ENCODE results near the gene PHAF1. TPM values are rescaled to one million over a fixed set of nuclear protein-coding genes. Genes with fewer than 3 reads are reported as not detected.

The PHAF1 gene
- total and polyA plus RNA-seq, 9 of the 15 experiments (the other 6 are each of a cell fraction or from before 2014, with no cell fraction given) = 5.1 to 25.4 (median 13.8) TPM

DNA sequence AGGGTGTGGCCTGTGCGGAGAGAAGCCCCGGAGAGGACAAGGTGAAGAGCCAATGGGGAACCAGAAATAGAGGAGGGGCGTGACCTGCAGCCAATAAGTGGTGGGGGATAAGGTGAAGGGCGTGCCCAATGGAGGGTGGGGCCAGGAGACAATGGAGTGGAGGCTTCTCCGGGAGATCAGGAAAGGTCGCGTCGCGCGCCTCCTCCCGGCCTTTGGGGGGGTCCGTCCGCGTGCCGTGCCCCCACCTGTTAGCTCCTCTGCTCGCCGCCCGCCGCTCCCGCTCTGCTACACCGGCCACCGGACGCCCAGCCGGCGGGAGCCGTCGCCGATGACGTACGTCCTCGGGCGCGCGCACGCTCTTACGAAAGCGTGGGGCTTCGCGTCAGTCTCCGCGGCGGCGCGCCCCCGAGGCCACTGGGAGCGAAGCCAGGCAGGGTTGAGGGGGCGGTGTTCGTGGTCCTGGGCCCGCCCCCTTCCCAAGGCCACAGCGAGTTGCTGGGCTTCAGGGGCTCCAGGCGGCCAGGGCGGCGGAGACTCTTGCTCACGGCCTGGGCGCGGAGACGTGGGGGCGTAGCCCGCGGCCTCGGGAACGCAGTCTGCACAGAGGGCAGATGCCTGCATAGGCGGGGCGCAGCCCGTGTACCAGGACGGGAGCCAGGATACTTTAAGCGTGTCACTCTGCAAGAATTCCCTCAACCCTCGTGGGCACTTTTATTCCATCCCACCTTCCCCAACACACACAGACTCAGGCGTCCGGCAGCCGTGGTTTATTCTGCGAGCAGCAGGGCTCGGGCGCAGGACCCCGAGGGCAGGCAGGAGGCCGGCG lies 74.1 kb downstream of the PHAF1 start, which contains the start of gene MATCAP1 (continued):
- TF ChIP-seq, protein P1, sequence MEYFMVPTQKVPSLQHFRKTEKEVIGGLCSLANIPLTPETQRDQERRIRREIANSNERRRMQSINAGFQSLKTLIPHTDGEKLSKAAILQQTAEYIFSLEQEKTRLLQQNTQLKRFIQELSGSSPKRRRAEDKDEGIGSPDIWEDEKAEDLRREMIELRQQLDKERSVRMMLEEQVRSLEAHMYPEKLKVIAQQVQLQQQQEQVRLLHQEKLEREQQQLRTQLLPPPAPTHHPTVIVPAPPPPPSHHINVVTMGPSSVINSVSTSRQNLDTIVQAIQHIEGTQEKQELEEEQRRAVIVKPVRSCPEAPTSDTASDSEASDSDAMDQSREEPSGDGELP (CRISPR knock-in tag; IDR thresholded peaks at IDR 0.05; ENCODE audit: borderline replicate concordance) = peak; percentile 83; the same call in 1 of the 2 replicates
- TF ChIP-seq BRD4 (IDR thresholded peaks at IDR 0.05) = no peak
- TF ChIP-seq, protein P2, sequence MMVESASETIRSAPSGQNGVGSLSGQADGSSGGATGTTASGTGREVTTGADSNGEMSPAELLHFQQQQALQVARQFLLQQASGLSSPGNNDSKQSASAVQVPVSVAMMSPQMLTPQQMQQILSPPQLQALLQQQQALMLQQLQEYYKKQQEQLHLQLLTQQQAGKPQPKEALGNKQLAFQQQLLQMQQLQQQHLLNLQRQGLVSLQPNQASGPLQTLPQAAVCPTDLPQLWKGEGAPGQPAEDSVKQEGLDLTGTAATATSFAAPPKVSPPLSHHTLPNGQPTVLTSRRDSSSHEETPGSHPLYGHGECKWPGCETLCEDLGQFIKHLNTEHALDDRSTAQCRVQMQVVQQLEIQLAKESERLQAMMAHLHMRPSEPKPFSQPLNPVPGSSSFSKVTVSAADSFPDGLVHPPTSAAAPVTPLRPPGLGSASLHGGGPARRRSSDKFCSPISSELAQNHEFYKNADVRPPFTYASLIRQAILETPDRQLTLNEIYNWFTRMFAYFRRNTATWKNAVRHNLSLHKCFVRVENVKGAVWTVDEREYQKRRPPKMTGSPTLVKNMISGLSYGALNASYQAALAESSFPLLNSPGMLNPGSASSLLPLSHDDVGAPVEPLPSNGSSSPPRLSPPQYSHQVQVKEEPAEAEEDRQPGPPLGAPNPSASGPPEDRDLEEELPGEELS (CRISPR knock-in tag; IDR thresholded peaks at IDR 0.05; ENCODE audit: borderline replicate concordance) = no peak
- TF ChIP-seq, protein P3, sequence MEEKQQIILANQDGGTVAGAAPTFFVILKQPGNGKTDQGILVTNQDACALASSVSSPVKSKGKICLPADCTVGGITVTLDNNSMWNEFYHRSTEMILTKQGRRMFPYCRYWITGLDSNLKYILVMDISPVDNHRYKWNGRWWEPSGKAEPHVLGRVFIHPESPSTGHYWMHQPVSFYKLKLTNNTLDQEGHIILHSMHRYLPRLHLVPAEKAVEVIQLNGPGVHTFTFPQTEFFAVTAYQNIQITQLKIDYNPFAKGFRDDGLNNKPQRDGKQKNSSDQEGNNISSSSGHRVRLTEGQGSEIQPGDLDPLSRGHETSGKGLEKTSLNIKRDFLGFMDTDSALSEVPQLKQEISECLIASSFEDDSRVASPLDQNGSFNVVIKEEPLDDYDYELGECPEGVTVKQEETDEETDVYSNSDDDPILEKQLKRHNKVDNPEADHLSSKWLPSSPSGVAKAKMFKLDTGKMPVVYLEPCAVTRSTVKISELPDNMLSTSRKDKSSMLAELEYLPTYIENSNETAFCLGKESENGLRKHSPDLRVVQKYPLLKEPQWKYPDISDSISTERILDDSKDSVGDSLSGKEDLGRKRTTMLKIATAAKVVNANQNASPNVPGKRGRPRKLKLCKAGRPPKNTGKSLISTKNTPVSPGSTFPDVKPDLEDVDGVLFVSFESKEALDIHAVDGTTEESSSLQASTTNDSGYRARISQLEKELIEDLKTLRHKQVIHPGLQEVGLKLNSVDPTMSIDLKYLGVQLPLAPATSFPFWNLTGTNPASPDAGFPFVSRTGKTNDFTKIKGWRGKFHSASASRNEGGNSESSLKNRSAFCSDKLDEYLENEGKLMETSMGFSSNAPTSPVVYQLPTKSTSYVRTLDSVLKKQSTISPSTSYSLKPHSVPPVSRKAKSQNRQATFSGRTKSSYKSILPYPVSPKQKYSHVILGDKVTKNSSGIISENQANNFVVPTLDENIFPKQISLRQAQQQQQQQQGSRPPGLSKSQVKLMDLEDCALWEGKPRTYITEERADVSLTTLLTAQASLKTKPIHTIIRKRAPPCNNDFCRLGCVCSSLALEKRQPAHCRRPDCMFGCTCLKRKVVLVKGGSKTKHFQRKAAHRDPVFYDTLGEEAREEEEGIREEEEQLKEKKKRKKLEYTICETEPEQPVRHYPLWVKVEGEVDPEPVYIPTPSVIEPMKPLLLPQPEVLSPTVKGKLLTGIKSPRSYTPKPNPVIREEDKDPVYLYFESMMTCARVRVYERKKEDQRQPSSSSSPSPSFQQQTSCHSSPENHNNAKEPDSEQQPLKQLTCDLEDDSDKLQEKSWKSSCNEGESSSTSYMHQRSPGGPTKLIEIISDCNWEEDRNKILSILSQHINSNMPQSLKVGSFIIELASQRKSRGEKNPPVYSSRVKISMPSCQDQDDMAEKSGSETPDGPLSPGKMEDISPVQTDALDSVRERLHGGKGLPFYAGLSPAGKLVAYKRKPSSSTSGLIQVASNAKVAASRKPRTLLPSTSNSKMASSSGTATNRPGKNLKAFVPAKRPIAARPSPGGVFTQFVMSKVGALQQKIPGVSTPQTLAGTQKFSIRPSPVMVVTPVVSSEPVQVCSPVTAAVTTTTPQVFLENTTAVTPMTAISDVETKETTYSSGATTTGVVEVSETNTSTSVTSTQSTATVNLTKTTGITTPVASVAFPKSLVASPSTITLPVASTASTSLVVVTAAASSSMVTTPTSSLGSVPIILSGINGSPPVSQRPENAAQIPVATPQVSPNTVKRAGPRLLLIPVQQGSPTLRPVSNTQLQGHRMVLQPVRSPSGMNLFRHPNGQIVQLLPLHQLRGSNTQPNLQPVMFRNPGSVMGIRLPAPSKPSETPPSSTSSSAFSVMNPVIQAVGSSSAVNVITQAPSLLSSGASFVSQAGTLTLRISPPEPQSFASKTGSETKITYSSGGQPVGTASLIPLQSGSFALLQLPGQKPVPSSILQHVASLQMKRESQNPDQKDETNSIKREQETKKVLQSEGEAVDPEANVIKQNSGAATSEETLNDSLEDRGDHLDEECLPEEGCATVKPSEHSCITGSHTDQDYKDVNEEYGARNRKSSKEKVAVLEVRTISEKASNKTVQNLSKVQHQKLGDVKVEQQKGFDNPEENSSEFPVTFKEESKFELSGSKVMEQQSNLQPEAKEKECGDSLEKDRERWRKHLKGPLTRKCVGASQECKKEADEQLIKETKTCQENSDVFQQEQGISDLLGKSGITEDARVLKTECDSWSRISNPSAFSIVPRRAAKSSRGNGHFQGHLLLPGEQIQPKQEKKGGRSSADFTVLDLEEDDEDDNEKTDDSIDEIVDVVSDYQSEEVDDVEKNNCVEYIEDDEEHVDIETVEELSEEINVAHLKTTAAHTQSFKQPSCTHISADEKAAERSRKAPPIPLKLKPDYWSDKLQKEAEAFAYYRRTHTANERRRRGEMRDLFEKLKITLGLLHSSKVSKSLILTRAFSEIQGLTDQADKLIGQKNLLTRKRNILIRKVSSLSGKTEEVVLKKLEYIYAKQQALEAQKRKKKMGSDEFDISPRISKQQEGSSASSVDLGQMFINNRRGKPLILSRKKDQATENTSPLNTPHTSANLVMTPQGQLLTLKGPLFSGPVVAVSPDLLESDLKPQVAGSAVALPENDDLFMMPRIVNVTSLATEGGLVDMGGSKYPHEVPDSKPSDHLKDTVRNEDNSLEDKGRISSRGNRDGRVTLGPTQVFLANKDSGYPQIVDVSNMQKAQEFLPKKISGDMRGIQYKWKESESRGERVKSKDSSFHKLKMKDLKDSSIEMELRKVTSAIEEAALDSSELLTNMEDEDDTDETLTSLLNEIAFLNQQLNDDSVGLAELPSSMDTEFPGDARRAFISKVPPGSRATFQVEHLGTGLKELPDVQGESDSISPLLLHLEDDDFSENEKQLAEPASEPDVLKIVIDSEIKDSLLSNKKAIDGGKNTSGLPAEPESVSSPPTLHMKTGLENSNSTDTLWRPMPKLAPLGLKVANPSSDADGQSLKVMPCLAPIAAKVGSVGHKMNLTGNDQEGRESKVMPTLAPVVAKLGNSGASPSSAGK (IDR thresholded peaks at IDR 0.05) = no peak
- TF ChIP-seq KDM1A (IDR thresholded peaks at IDR 0.05) = no peak
- no peak for TF ChIP-seq SMARCB1 (IDR thresholded peaks at IDR 0.05; ENCODE audit: insufficient read length, low read depth)
- peak; percentile 81 for TF ChIP-seq ZBTB7A (IDR thresholded peaks at IDR 0.05; ENCODE audit: borderline replicate concordance, control insufficient read depth, low read depth, low read length)

Data from K562 (cell line).